CD4-positive, alpha-beta T cell treated with Interleukin-4 for 4 hours (primary cell): ENCODE results near the gene STAT3.
A peak's percentile ranks its signal among the peaks of the same experiment; 100 is the strongest.
"Not testable (repeated sequence)": the region's sequence is repeated elsewhere in the genome, so short reads cannot be mapped to it uniquely, and the experiment has no call there.

Source experiments
- DNase-seq: peaks from one replicate; pipeline ENCODE4 v3.0.0-alpha.2; 2020

Gene STAT3

GRCh38 chr17:42274812-42275526 lies 113.3 kb downstream of the STAT3 start:
- no peak for DNase-seq

GRCh38 chr17:42274253-42274542 lies 114.0 kb downstream of the STAT3 start:
- DNase-seq = no peak

GRCh38 chr17:42273474-42274252 lies 114.6 kb downstream of the STAT3 start:
- DNase-seq = no peak

- peak; percentile 75 for DNase-seq
These were observed 115.9 kb downstream of the STAT3 start for GRCh38 chr17:42272162-42272907.

- no peak for DNase-seq
These were observed 116.5 kb downstream of the STAT3 start for GRCh38 chr17:42271779-42272035.

GRCh38 chr17:42271006-42271778 lies 117.0 kb downstream of the STAT3 start:
- DNase-seq = no peak

- no peak for DNase-seq
These were observed 117.6 kb downstream of the STAT3 start for GRCh38 chr17:42270596-42270995.

- no peak for DNase-seq
These were observed 118.1 kb downstream of the STAT3 start for GRCh38 chr17:42270170-42270535.

GRCh38 chr17:42268236-42268635 lies 120.0 kb downstream of the STAT3 start:
- DNase-seq = no peak

GRCh38 chr17:42266918-42267766 lies 121.1 kb downstream of the STAT3 start:
- peak; percentile 88 for DNase-seq

- no peak for DNase-seq
These were observed 121.8 kb downstream of the STAT3 start for GRCh38 chr17:42266462-42266861.

- DNase-seq = not testable (repeated sequence)
These were observed 123.9 kb downstream of the STAT3 start for GRCh38 chr17:42264366-42264765.
